Loucy (cell line): ENCODE measurements around the gene GRID1.

Source experiments
- H2AFZ ChIP-seq: fragments of 200-600 bp; sonication (generic); 2 replicates; pipeline ENCODE4 v1.6.0; 2016; ENCODE audit warnings: antibody characterized with exemption, mild to moderate bottlenecking, low read length, moderate library complexity
- H3F3A ChIP-seq: fragments of 200-600 bp; 2 replicates; pipeline ENCODE4 v1.6.0; 2016; ENCODE audit warnings: antibody characterized with exemption, low read depth, mild to moderate bottlenecking
- H3K27me3 ChIP-seq: fragments of 200-600 bp; sonication (generic); 2 replicates; pipeline ENCODE4 v1.6.1; 2014; ENCODE audit warnings: low read length, mild to moderate bottlenecking; ENCODE audit not compliant: insufficient read depth, poor library complexity, severe bottlenecking
- H3K36me3 ChIP-seq: fragments of 200-600 bp; sonication (generic); 2 replicates; pipeline ENCODE4 v1.6.1; 2016; ENCODE audit warnings: low read length; ENCODE audit not compliant: insufficient read depth
- H3K4me1 ChIP-seq: fragments of 200-600 bp; sonication (generic); 2 replicates; pipeline ENCODE4 v1.5.1; 2014; ENCODE audit warnings: low read length, mild to moderate bottlenecking; ENCODE audit not compliant: insufficient read depth, poor library complexity, severe bottlenecking
- H3K4me2 ChIP-seq: fragments of 200-600 bp; sonication (generic); 2 replicates; pipeline ENCODE4 v1.6.0; 2014; ENCODE audit warnings: antibody characterized with exemption, low read length, low read depth, mild to moderate bottlenecking; ENCODE audit not compliant: poor library complexity, severe bottlenecking
- H3K4me3 ChIP-seq: fragments of 200-600 bp; sonication (generic); 2 replicates; pipeline ENCODE4 v1.5.1; 2014; ENCODE audit warnings: low read length, mild to moderate bottlenecking, mixed read lengths; ENCODE audit not compliant: poor library complexity, severe bottlenecking
- H3K79me2 ChIP-seq: fragments of 200-600 bp; sonication (generic); 2 replicates; pipeline ENCODE4 v1.6.1; 2014; ENCODE audit warnings: low read length; ENCODE audit not compliant: insufficient read depth
- H3K9ac ChIP-seq: fragments of 200-600 bp; sonication (generic); 2 replicates; pipeline ENCODE4 v1.6.0; 2014; ENCODE audit warnings: mild to moderate bottlenecking, low read depth, low read length, moderate library complexity; ENCODE audit not compliant: poor library complexity, severe bottlenecking
- H3K9me2 ChIP-seq: fragments of 200-600 bp; sonication (generic); replicated peaks from 2 replicates; pipeline ENCODE4 v1.6.1; 2016; ENCODE audit warnings: low read depth, low read length, mixed read lengths
- H3K9me3 ChIP-seq: fragments of 200-600 bp; sonication (generic); 2 replicates; pipeline ENCODE4 v1.6.1; 2014; ENCODE audit warnings: mild to moderate bottlenecking, antibody characterized with exemption, low read length, low read depth; ENCODE audit not compliant: insufficient read depth
- H4K20me1 ChIP-seq: fragments of 200-600 bp; sonication (generic); 2 replicates; pipeline ENCODE4 v1.6.0; 2014; ENCODE audit warnings: antibody characterized with exemption, low read length, mild to moderate bottlenecking; ENCODE audit not compliant: insufficient read depth, poor library complexity, severe bottlenecking
- EZH2phosphoT487 ChIP-seq: fragments of 200-600 bp; IDR thresholded peaks from 2 replicates; pipeline ENCODE4 v1.6.1; 2018; ENCODE audit warnings: antibody characterized with exemption, mild to moderate bottlenecking, moderate library complexity, borderline replicate concordance
- TF ChIP-seq, protein P1 (sequence below): fragments of 200-600 bp; sonication (generic); conservative IDR thresholded peaks from 2 replicates; pipeline ENCODE4 v1.5.1; 2014; ENCODE audit warnings: mild to moderate bottlenecking, antibody characterized with exemption, low read length

GRID1 gene

DNA sequence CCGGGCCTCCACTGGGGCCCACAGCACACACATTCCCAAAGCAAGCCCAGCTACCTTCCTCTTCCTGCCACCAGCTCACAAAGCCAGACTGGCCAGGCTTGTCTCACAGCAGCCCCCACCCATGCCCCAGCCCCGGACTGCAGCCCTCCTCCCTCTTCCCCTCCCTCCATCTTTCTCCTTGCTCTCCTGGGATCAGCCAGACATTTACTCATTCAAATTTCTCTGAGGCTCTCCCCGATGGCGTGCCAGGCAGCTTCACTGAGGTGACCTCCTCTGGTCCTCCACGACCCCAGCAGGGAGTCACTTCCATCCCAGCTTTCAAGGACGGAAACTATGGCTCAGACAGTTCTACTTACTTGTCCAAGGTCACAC is 187.5 kb downstream of the GRID1 start:
- no peaks in the 10 kb centered on the region for H4K20me1 ChIP-seq
- TF ChIP-seq EZH2phosphoT487, result no peak
- TF ChIP-seq, protein P1, sequence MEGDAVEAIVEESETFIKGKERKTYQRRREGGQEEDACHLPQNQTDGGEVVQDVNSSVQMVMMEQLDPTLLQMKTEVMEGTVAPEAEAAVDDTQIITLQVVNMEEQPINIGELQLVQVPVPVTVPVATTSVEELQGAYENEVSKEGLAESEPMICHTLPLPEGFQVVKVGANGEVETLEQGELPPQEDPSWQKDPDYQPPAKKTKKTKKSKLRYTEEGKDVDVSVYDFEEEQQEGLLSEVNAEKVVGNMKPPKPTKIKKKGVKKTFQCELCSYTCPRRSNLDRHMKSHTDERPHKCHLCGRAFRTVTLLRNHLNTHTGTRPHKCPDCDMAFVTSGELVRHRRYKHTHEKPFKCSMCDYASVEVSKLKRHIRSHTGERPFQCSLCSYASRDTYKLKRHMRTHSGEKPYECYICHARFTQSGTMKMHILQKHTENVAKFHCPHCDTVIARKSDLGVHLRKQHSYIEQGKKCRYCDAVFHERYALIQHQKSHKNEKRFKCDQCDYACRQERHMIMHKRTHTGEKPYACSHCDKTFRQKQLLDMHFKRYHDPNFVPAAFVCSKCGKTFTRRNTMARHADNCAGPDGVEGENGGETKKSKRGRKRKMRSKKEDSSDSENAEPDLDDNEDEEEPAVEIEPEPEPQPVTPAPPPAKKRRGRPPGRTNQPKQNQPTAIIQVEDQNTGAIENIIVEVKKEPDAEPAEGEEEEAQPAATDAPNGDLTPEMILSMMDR, result no peak
- H3K4me2 ChIP-seq, result no peak overlapping the region
- no peak overlapping the region for H3K9ac ChIP-seq
- no peaks in the 10 kb centered on the region for H3K9me2 ChIP-seq
- H3K9me3 ChIP-seq, result no peaks in the 10 kb centered on the region
- H3K4me3 ChIP-seq, result no peak overlapping the region
- H3K27me3 ChIP-seq, result no peaks in the 10 kb centered on the region
- H3F3A ChIP-seq, result no peaks in the 10 kb centered on the region
- H2AFZ ChIP-seq, result no peak overlapping the region
- no peaks in the 10 kb centered on the region for H3K36me3 ChIP-seq
- no peaks in the 10 kb centered on the region for H3K4me1 ChIP-seq
- H3K79me2 ChIP-seq, result no peaks in the 10 kb centered on the region

DNA sequence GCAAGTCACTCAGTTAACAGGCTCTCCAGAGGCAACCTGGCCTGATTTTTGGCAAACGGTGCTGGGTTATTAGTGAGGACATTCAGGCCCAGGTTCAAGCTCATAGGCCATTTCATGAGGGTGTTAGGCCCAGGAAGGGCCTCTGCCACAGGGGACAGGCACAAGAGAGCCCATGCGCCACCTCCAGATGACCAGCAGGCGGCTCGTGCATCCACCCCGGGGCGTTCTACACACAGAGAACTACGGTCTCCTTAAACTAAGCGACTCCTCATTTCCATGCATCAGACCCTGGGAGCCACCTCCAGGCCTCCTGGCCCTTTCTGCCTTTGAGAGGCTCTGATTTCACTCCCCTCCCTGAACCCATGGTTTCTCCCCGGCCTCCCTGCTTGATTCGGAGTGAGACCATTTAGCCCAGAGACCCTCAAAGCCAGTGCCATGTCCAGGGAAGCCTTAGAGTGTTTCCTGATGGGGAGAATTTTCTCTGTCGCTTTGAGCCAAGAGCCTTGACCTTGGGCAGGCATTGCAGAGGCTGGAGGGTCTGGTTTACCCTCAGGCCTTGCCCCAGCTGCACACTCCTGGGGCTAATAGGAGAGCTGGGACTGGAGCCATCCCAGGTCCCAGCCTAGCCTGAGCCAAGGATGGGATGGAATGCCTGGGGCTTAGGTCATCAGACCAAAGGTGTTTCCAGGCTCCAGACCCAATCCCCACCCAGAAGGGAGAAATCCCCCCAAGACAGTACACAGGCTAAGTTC is 188.0 kb downstream of the GRID1 start:
- H3K9me2 ChIP-seq, result no peaks in the 10 kb centered on the region
- no peaks in the 10 kb centered on the region for H3K9me3 ChIP-seq
- no peaks in the 10 kb centered on the region for H3K79me2 ChIP-seq
- H3K27me3 ChIP-seq, result no peaks in the 10 kb centered on the region
- no peak overlapping the region for H3K4me3 ChIP-seq
- TF ChIP-seq, protein P1, result peak; percentile 26; the same call in 1 of the 2 replicates
- no peak for TF ChIP-seq EZH2phosphoT487
- H4K20me1 ChIP-seq, result no peaks in the 10 kb centered on the region
- H3K4me1 ChIP-seq, result no peaks in the 10 kb centered on the region
- H3K4me2 ChIP-seq, result no peak overlapping the region
- H2AFZ ChIP-seq, result no peak overlapping the region
- H3K9ac ChIP-seq, result no peak overlapping the region
- H3F3A ChIP-seq, result no peaks in the 10 kb centered on the region
- H3K36me3 ChIP-seq, result no peaks in the 10 kb centered on the region

DNA sequence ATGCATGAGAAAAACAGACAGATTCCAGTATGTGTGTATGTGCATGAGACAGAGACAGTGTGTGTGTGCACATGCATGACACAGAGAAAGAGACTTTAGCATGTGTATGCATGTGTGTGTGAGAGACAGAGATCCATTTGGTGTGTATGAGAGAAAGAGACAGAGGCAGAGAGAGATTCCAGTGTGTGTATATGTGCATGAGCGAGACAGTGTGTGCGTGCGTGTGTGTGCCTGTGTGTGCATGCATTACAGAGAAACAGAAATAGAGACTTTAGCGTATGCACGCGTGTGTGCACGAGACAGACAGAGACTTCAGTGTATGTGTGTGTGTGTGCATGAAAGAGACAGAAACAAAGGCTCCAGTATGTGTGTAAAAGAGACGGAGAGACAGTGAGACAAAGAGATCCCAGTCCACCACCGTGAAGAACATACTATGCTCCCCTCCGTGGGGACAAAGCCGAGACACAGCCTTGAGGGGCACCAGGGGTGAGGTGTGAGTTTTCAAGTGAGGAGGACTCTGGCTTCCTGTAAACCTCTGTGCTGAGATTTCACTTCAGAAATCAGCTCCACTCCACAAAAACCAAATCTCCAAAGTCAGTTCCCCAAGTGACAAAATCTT is 188.9 kb downstream of the GRID1 start:
- Histone ChIP-seq H3K4me2 (no peak overlapping the region), H3K9ac (no peak overlapping the region)
- no peak for TF ChIP-seq EZH2phosphoT487
- TF ChIP-seq, protein P1, result no peak

More for the DNA sequence above, 188.9 kb downstream of the GRID1 start:
- no peaks in the 10 kb centered on the region for H3K36me3 ChIP-seq
- no peak overlapping the region for H3K4me3 ChIP-seq
- H3K27me3 ChIP-seq, result no peaks in the 10 kb centered on the region
- no peaks in the 10 kb centered on the region for H4K20me1 ChIP-seq
- H3K4me1 ChIP-seq, result no peaks in the 10 kb centered on the region
- H3K9me2 ChIP-seq, result no peaks in the 10 kb centered on the region
- no peaks in the 10 kb centered on the region for H3K79me2 ChIP-seq
- H3K9me3 ChIP-seq, result no peaks in the 10 kb centered on the region
- no peaks in the 10 kb centered on the region for H3F3A ChIP-seq
- H2AFZ ChIP-seq, result no peak overlapping the region
